ENCODE measurements around the gene ZBTB16. TPM values are rescaled to one million over a fixed set of nuclear protein-coding genes. Genes with fewer than 3 reads are reported as not detected.
A peak's percentile ranks its signal among the peaks of the same experiment; 100 is the strongest.

The ZBTB16 gene
- total RNA-seq, 1 donor from 2014 or later: 0.53 TPM

GRCh38 chr11:114064216-114064615 is 4.7 kb downstream of the ZBTB16 start:
- DNase-seq (ENCODE audit: low read depth): no peak

GRCh38 chr11:114065094-114065493 is 5.6 kb downstream of the ZBTB16 start:
- no peak for DNase-seq (ENCODE audit: low read depth)

GRCh38 chr11:114066046-114066648 is 6.6 kb downstream of the ZBTB16 start:
- DNase-seq (ENCODE audit: low read depth): no peak

GRCh38 chr11:114068327-114068726 is 8.8 kb downstream of the ZBTB16 start:
- no peak for DNase-seq (ENCODE audit: low read depth)

GRCh38 chr11:114070464-114071139 is 11.1 kb downstream of the ZBTB16 start:
- no peak for DNase-seq (ENCODE audit: low read depth)

- DNase-seq (ENCODE audit: low read depth): no peak
Measured at GRCh38 chr11:114073007-114073827, 13.7 kb downstream of the ZBTB16 start.

GRCh38 chr11:114073828-114074381 is 14.4 kb downstream of the ZBTB16 start:
- no peak for DNase-seq (ENCODE audit: low read depth)

- DNase-seq (ENCODE audit: low read depth): no peak
Measured at GRCh38 chr11:114074546-114075343, 15.2 kb downstream of the ZBTB16 start.

GRCh38 chr11:114075344-114075610 is 15.8 kb downstream of the ZBTB16 start:
- DNase-seq (ENCODE audit: low read depth): no peak

GRCh38 chr11:114075891-114076441 is 16.5 kb downstream of the ZBTB16 start:
- DNase-seq (ENCODE audit: low read depth): peak; percentile 68

GRCh38 chr11:114076921-114077331 is 17.4 kb downstream of the ZBTB16 start:
- no peak for DNase-seq (ENCODE audit: low read depth)

GRCh38 chr11:114077482-114078305 is 18.2 kb downstream of the ZBTB16 start:
- no peak for DNase-seq (ENCODE audit: low read depth)

- no peak for DNase-seq (ENCODE audit: low read depth)
Measured at GRCh38 chr11:114078423-114078822, 18.9 kb downstream of the ZBTB16 start.

- peak; percentile 38 for DNase-seq (ENCODE audit: low read depth)
Measured at GRCh38 chr11:114079511-114080065, 20.1 kb downstream of the ZBTB16 start.

- DNase-seq (ENCODE audit: low read depth): peak; percentile 67
Measured at GRCh38 chr11:114080219-114080618, 20.7 kb downstream of the ZBTB16 start.

- DNase-seq (ENCODE audit: low read depth): peak; percentile 54
Measured at GRCh38 chr11:114080769-114081168, 21.3 kb downstream of the ZBTB16 start.

- peak; percentile 47 for DNase-seq (ENCODE audit: low read depth)
Measured at GRCh38 chr11:114081641-114082414, 22.3 kb downstream of the ZBTB16 start.

GRCh38 chr11:114082415-114082748 is 22.9 kb downstream of the ZBTB16 start:
- no peak for DNase-seq (ENCODE audit: low read depth)

- no peak for DNase-seq (ENCODE audit: low read depth)
Measured at GRCh38 chr11:114082767-114083181, 23.3 kb downstream of the ZBTB16 start.
